Activated naive CD4-positive, alpha-beta T cell treated with anti-CD3 and anti-CD28 coated beads, Interleukin-2, amount 10 ng/mL, durations not matched to agents 7 days and 5 days (primary cell): Measurements from ENCODE around the gene NAT10.
A peak's percentile ranks its signal among the peaks of the same experiment; 100 is the strongest.
"Not testable (repeated sequence)": the region's sequence is repeated elsewhere in the genome, so short reads cannot be mapped to it uniquely, and the experiment has no call there.

Experiments
- CTCF ChIA-PET: fragments of 350-600 bp; sonication (Branson Sonifier 250); formaldehyde crosslinking; loops from one replicate; lab custom pipeline; 2021; ENCODE audit warnings: antibody characterized with exemption; lab: Charles Lee
- DNase-seq: peaks from one replicate; pipeline ENCODE4 v3.0.0-alpha.2; 2020
- H3K27ac Mint-ChIP-seq: one replicate; pipeline ENCODE4 v1.8.0; 2021; ENCODE audit warnings: mild to moderate bottlenecking, moderate library complexity, mixed read lengths
- H3K27me3 Mint-ChIP-seq: one replicate; pipeline ENCODE4 v1.8.0; 2021; ENCODE audit warnings: mild to moderate bottlenecking, mixed read lengths
- H3K36me3 Mint-ChIP-seq: one replicate; pipeline ENCODE4 v1.8.0; 2021; ENCODE audit warnings: mixed read lengths
- H3K4me1 Mint-ChIP-seq: one replicate; pipeline ENCODE4 v1.8.0; 2021; ENCODE audit warnings: mixed read lengths
- H3K4me3 Mint-ChIP-seq: one replicate; pipeline ENCODE4 v1.8.0; 2021; ENCODE audit warnings: mild to moderate bottlenecking, moderate library complexity, mixed read lengths
- H3K9me3 Mint-ChIP-seq: one replicate; pipeline ENCODE4 v1.8.0; 2021; ENCODE audit warnings: mixed read lengths

NAT10 gene

DNA sequence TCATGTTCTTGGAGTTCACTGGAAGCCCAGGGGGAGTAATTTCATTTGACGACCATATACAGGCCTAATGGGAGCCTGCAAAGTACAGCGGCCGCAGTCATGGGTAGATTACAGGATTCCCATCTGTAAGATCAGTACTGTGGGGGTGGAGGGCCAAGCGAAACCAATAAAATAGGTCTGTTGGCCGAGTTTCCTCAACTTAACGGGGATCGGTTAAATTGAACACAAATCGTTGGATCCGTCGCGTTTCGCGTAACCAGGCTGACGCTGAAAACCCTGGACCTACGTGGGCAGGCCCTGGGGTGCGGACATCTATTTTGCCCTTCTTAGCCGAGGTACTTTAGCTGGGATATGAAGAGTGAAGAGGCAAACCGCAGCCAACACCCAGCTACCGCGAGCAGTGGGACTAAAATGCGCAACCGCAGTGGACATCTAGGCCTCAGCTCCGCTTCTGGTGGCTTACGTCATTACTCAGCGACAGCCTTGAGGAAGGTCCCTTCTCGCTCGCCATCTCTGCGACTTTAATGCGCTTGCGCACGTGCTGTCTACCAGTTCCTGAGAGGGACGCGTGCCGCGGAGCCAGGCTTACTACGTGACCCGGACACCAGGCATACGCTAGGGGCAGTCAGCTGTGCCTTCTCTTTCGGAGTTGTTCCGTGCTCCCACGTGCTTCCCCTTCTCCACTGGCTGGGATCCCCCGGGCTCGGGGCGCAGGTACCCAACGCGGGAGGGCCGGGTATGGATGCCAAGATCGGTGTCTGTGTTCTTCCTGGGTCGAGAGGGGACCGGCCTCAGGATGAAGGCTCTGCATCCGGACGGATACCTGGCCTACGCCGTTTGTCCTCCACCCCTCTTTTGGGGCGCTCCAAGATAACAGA lies at the start of gene NAT10:
Gene NAT10, plus strand, starts transcription at position 551 of the 878 bp plus-strand sequence. CDS start 2,597 bp downstream, outside the sequence.
- peaks cover 56% of the 10 kb centered on the region for H3K4me1 Mint-ChIP-seq
- H3K4me3 Mint-ChIP-seq: peak within 1 kb of the TSS; percentile 84
- H3K9me3 Mint-ChIP-seq: no peaks in the 10 kb centered on the region
- DNase-seq: peak; percentile 98
- peak within 1 kb of the TSS; percentile 99 for H3K27ac Mint-ChIP-seq
- peaks cover 36% of the 10 kb centered on the region for H3K36me3 Mint-ChIP-seq
- peaks cover 6% of the 10 kb centered on the region for H3K27me3 Mint-ChIP-seq
- CTCF ChIA-PET: interaction anchor here (0.5 to 2.3 kb wide), 6 partner anchors 18 to 756 kb away, joined by 3 to 8 read pairs (median 4); partner anchors contain the start of gene ABTB2

DNA sequence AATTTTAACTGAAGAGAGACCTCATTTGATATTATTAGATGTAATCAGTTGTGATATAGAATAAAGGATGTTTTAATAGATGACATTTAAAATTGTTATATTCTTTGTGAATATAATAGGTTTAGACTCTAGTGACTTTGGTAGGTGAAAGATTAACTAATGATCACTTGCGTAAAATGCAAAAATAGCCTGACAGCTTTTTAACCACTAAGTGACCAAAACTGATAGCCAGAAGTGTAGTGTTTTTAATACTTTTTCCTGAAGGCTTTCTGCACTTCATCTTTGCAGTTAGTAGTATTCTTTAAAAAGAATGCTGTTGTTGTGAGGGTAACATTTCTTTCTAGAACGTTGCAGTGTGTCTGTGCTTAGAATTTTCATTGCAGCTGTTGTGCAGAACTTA lies 48.8 kb upstream of the NAT10 start:
- no peaks in the 10 kb centered on the region for H3K27me3 Mint-ChIP-seq
- CTCF ChIA-PET: no interaction called here
- H3K9me3 Mint-ChIP-seq: no peaks in the 10 kb centered on the region
- no peak overlapping the region for H3K27ac Mint-ChIP-seq
- no peak overlapping the region for H3K4me3 Mint-ChIP-seq
- peaks cover 53% of the 10 kb centered on the region for H3K4me1 Mint-ChIP-seq
- peaks cover 33% of the 10 kb centered on the region for H3K36me3 Mint-ChIP-seq
- DNase-seq: no peak

DNA sequence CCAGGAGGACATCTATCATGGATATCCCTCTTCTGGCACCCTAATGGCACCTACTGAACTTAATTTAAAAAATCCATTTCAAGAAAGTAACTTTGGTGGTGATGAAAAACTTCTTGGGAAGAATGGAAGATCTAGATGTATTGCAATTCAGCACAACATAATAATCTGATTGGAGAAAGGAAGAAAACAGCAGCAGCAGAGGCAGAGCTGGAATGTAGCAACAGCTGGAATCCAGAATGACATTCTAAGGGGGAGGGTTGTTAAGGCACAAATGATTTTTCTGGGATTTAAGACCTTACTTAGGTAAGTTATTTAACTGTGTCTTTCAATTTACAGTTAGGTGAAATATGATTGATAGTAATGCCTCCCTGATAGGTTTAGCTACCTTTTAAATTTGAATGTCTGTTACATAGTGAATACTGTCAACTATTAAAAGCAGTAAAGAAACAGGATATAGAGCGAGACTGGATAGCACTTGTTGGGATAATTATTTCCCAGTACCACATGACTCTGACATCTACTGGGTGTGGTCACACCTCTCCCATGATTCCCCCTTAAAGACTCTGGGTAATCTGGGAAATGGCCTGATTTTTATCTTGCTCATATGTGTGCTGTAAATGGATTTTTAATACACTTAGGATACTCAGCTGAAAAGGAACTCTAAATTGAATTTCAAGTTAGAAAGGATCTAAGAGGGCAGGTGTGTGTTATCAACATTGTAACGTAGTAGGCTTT lies 42.2 kb upstream of the NAT10 start:
- H3K36me3 Mint-ChIP-seq: peaks cover 33% of the 10 kb centered on the region
- CTCF ChIA-PET: interaction anchor here (1.2 kb wide), 1 partner anchor 12 kb away, joined by 3 read pairs; the partner anchor contains the start of gene CAPRIN1
- H3K4me1 Mint-ChIP-seq: peaks cover 47% of the 10 kb centered on the region
- no peaks in the 10 kb centered on the region for H3K9me3 Mint-ChIP-seq
- no peak for DNase-seq
- H3K27ac Mint-ChIP-seq: no peak overlapping the region
- H3K4me3 Mint-ChIP-seq: no peak overlapping the region
- no peaks in the 10 kb centered on the region for H3K27me3 Mint-ChIP-seq

DNA sequence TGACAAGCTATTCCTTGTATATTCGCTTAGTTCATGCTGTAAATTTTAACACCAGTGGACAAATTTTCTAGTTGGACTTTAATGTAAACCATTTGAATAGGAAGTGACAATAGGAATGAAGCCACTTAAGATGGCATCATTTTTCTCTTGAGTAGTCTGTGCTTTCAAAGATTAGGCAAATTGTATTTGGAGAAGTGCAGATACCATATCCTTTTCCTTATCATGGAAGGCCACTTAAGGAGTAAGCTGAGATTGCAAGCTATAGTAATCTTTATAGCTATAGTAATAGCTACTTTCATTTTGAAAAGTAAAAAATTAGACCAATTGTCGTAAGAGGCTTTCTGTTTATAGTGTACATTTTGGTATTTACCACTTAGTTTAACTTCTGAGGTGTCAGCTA lies 41.1 kb upstream of the NAT10 start:
- H3K27ac Mint-ChIP-seq: no peak overlapping the region
- H3K4me3 Mint-ChIP-seq: no peak overlapping the region
- H3K27me3 Mint-ChIP-seq: no peaks in the 10 kb centered on the region
- DNase-seq: no peak
- peaks cover 24% of the 10 kb centered on the region for H3K36me3 Mint-ChIP-seq
- no peaks in the 10 kb centered on the region for H3K9me3 Mint-ChIP-seq
- H3K4me1 Mint-ChIP-seq: peaks cover 36% of the 10 kb centered on the region
- CTCF ChIA-PET: interaction anchor here (1.2 kb wide), 1 partner anchor 13 kb away, joined by 3 read pairs; the partner anchor contains the start of gene CAPRIN1

DNA sequence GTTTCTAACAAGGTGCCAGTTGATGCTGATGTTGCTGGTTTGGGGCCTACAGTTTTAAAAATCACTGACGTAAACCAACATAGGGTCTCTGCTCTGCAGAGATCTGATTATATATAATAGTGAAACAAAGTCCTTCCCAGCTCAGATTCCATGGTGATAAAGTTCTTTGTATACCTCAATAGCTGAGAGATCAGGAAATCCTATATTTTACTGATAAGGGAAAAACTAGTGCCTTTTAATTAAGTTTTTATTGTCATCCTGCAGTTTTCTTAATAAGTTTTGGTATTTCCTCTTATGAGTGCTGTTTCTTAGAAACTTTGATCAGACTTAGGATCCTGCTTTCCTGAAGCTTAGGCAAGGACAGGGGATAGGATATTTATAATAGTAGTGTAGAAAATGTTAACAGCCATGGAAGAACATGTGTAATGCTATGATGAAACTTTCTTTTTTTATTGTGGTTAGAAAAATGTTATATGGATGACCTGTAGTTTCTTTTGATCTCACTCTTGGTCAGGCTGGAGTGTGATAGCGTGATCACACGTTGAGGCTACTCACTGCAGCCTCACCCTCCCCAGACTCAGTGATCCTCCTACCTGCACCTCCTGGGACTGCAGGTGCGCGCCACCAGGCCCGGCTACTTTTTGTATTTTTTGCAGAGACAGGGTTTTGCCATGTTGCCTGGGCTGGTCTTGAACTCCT lies 39.8 kb upstream of the NAT10 start:
- H3K27me3 Mint-ChIP-seq: no peaks in the 10 kb centered on the region
- H3K36me3 Mint-ChIP-seq: peaks cover 26% of the 10 kb centered on the region
- H3K4me1 Mint-ChIP-seq: peaks cover 40% of the 10 kb centered on the region
- no peak overlapping the region for H3K4me3 Mint-ChIP-seq
- no peaks in the 10 kb centered on the region for H3K9me3 Mint-ChIP-seq
- H3K27ac Mint-ChIP-seq: no peak overlapping the region
- no peak for DNase-seq
- CTCF ChIA-PET: interaction anchor here (1.7 kb wide), 1 partner anchor 8 kb away, joined by 3 read pairs; no protein-coding TSS in a partner anchor

DNA sequence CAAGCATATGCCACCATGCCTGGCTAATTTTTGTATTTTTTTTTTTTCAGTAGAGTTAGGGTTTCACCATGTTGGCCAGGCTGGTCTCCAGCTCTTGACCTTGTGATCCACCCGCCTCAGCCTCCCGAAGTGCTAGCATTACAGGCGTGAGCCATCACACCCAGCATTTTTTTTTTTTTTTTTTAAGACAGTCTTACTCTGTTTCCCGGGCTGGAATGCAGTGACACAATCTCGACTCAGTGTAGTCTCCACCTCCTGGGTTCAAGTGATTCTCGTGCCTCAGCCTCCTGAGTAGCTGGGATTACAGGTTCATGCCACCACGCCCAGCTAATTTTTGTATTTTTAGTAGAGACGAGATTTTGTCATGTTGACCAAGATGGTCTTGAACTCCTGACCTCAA lies 38.7 kb upstream of the NAT10 start:
- CTCF ChIA-PET: interaction anchor here (0.7 to 1.7 kb wide), 3 partner anchors 9 to 258 kb away, joined by 3 to 4 read pairs (median 3); no protein-coding TSS in a partner anchor
- peaks cover 40% of the 10 kb centered on the region for H3K4me1 Mint-ChIP-seq
- H3K4me3 Mint-ChIP-seq, H3K9me3 Mint-ChIP-seq, H3K27ac Mint-ChIP-seq, DNase-seq, H3K27me3 Mint-ChIP-seq: not testable (repeated sequence)
- peaks cover 32% of the 10 kb centered on the region for H3K36me3 Mint-ChIP-seq

- Mint-ChIP-seq H3K4me1 (peaks cover 38% of the 10 kb centered on the region), H3K36me3 (peaks cover 31% of the 10 kb centered on the region), H3K27ac (no peak overlapping the region), H3K27me3 (no peaks in the 10 kb centered on the region), H3K9me3 (no peaks in the 10 kb centered on the region), H3K4me3 (no peak overlapping the region)
- DNase-seq: no peak
- CTCF ChIA-PET: interaction anchor here (1.0 to 1.7 kb wide), 2 partner anchors 10 to 259 kb away, joined by 3 to 4 read pairs; no protein-coding TSS in a partner anchor
These were observed 37.9 kb upstream of the NAT10 start for GRCh38 chr11:34067383-34068065.

DNA sequence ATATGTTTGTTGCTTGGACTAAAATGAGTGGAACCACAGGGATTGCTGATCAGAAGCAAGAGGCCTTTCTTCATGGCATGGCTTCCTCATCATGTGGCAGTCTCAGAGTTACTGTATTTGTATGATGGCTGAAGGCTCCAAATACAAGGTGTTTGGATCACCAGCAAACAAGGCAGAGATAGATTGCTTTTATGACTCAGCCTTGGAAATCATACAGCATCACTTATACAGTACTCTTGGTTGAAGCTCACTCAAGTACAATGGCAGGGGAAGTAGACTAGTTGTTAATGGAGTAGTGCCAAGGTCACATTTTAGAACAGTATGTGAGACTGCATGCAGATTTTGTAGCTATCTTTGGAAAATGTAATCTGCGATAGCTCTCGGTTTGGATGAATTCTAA lies 37.3 kb upstream of the NAT10 start:
- no peak for DNase-seq
- CTCF ChIA-PET: no interaction called here
- Mint-ChIP-seq H3K36me3 (peaks cover 30% of the 10 kb centered on the region), H3K4me1 (peaks cover 36% of the 10 kb centered on the region), H3K27ac (no peak overlapping the region), H3K4me3 (no peak overlapping the region), H3K9me3 (no peaks in the 10 kb centered on the region), H3K27me3 (no peaks in the 10 kb centered on the region)

GRCh38 chr11:34071306-34071705 lies 34.1 kb upstream of the NAT10 start:
- DNase-seq, H3K4me3 Mint-ChIP-seq, H3K27ac Mint-ChIP-seq, H3K9me3 Mint-ChIP-seq, H3K27me3 Mint-ChIP-seq: not testable (repeated sequence)
- peaks cover 41% of the 10 kb centered on the region for H3K36me3 Mint-ChIP-seq
- H3K4me1 Mint-ChIP-seq: peaks cover 35% of the 10 kb centered on the region
- CTCF ChIA-PET: interaction anchor here (1.0 kb wide), 1 partner anchor 12 kb away, joined by 3 read pairs; no protein-coding TSS in a partner anchor

DNA sequence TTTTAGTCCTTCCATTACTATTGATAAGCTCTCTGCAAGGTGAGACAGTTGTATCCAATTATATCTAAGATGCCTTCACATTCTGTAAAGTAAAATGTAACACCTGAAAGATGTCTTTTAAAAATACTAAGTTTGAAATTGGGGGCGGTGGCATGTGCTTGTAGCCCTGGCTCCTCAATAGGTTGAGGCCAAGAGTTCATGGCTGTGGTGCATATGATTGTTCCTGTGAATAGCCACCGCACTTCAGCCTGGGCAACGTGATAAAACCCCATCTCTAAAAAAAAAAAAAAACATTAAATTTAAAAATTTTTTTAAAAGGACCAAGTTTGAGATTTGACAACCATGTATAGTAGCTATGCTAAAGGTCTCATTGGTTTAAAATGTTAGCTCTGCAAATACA lies 33.4 kb upstream of the NAT10 start:
- peaks cover 43% of the 10 kb centered on the region for H3K36me3 Mint-ChIP-seq
- no peak for DNase-seq
- no peaks in the 10 kb centered on the region for H3K27me3 Mint-ChIP-seq
- H3K9me3 Mint-ChIP-seq: no peaks in the 10 kb centered on the region
- H3K4me1 Mint-ChIP-seq: peaks cover 32% of the 10 kb centered on the region
- no peak overlapping the region for H3K4me3 Mint-ChIP-seq
- H3K27ac Mint-ChIP-seq: no peak overlapping the region
- CTCF ChIA-PET: no interaction called here

DNA sequence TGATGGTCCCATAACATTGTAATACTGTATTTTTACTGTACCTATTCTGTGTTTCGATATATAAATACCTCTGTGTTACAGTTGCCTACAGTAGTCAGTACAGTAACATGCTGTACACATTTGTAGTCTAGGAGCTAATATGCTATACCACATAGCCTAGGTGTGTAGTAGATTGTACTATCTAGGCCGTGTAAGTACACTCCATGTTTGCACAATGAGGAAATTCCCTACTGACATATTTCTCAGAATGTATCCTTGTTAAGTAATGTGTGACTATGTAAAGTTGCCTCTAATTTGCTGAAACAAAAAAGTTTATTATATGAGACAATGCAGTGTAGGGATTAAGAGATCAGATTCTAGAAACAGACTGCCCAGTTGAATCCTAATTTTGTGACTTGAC lies 32.6 kb upstream of the NAT10 start:
- Mint-ChIP-seq H3K4me1 (peaks cover 27% of the 10 kb centered on the region), H3K9me3 (no peaks in the 10 kb centered on the region), H3K27me3 (no peaks in the 10 kb centered on the region), H3K27ac (no peak overlapping the region), H3K36me3 (peaks cover 50% of the 10 kb centered on the region), H3K4me3 (no peak overlapping the region)
- CTCF ChIA-PET: no interaction called here
- no peak for DNase-seq

DNA sequence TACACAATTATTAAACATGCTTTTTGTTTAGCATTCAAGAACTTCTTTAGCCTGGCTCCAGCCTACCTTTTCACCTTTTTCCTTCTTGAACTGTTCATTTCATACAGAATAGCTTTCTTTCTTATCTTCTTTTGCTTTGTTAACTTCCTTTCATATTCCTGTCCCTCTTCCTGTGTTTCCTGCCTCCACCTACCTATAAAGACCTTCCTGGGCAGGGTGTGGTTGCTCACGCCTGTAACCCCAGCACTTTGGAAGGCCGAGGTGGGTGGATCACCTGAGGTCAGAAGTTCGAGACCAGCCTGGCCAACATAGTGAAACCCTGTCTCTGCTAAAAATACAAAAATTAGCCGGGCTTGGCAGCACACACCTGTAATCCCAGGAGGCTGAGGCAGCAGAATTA lies 31.0 kb upstream of the NAT10 start:
- H3K27ac Mint-ChIP-seq: peak overlapping the region; percentile 81
- peaks cover 25% of the 10 kb centered on the region for H3K4me1 Mint-ChIP-seq
- CTCF ChIA-PET: no interaction called here
- H3K27me3 Mint-ChIP-seq: no peaks in the 10 kb centered on the region
- H3K36me3 Mint-ChIP-seq: peaks cover 60% of the 10 kb centered on the region
- no peak overlapping the region for H3K4me3 Mint-ChIP-seq
- DNase-seq: no peak
- H3K9me3 Mint-ChIP-seq: no peaks in the 10 kb centered on the region

GRCh38 chr11:34075178-34075820 lies 30.1 kb upstream of the NAT10 start:
- DNase-seq: no peak
- H3K36me3 Mint-ChIP-seq: peaks cover 58% of the 10 kb centered on the region
- no peaks in the 10 kb centered on the region for H3K9me3 Mint-ChIP-seq
- H3K4me3 Mint-ChIP-seq: no peak overlapping the region
- CTCF ChIA-PET: no interaction called here
- peaks cover 18% of the 10 kb centered on the region for H3K4me1 Mint-ChIP-seq
- H3K27ac Mint-ChIP-seq: no peak overlapping the region
- no peaks in the 10 kb centered on the region for H3K27me3 Mint-ChIP-seq
